ENCODE data around the gene IQSEC2.

GRCh38 chrX:53249408-53250042 lies 31.9 kb downstream of the IQSEC2 start:
- no peak for TF ChIP-seq CTCF (IDR thresholded peaks at IDR 0.05)
- no peak for TF ChIP-seq POLR2A (IDR thresholded peaks at IDR 0.05)
